G401 (cell line): Measurements from ENCODE around the gene ITIH5. TPM values are rescaled to one million over a fixed set of nuclear protein-coding genes. Genes with fewer than 3 reads are reported as not detected.

Experiments used
- DNase-seq: peaks from one replicate; pipeline ENCODE4 v3.0.0-alpha.2; 2015; ENCODE audit warnings: low spot score
- in situ Hi-C: cut with HindIII; loops from 2 replicates; pipeline ENCODE4 v1.10.0; 2016; ENCODE audit warnings: low sequenced_read_pairs, mixed read lengths
- total RNA-seq: library from RNA; depleted of rRNA; stranded (reverse); fragments of >200 nt; shearing (Covaris generic); gene quantifications from 2 replicates; pipeline ENCODE4 v1.2.3, GENCODE V29; 2014

The ITIH5 gene
- total RNA-seq, 1 experiment from 2014 or later: 3.0 TPM

DNA sequence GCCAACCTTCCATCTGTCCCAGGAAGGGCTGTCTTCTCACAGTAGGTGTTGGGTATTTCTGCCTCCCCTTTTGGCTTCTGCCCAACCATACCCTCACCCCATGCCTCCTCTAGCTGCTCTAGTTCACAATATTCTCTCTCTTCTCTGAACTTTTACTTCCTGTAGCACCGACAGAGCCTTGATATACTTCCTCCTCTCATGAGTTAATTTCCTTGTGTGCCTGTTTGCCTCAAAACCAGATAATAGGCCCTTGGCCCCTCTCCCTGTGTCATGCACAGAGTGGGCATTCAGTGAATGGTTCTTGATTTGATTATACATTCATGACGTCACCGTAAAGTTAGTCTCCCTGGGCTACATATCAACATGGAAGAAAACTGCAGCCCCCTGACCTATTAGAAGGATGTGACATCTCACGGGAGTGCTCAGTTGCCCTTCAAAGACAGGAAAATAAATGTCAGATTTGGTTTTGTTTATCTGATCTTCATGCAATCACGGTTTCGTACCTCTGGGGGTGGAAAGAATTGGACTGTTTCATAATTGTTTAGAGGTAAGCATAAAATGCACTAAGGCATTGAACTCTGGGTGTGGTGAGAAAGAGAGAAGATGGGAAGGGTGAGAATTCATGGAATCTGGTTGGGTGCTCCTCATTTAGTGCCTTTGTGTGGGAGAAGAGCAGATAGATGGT, 127.7 kb downstream of the ITIH5 start:
- in situ Hi-C loops: no loop called here
- no peak for DNase-seq

DNA sequence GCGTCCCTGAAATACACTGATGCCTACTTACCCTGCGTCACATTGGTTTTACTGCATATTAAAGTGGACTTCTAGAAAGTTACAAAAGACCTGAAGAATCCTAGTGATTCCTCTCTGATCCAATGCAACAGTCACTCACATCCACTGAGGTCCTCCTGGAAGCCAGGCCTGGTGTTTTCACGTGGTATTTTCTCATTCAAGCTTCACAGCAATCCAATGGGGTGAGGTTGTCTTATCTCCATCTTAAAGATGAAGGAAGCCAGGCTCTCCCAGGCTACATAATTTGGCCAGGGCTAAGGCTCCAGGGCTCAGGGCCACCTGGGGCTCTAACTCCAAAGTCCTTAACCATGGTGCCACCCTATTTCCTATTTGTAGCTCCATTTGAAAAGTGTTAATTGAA, 129.6 kb downstream of the ITIH5 start:
- DNase-seq: no peak
- in situ Hi-C loops: no loop called here

DNA sequence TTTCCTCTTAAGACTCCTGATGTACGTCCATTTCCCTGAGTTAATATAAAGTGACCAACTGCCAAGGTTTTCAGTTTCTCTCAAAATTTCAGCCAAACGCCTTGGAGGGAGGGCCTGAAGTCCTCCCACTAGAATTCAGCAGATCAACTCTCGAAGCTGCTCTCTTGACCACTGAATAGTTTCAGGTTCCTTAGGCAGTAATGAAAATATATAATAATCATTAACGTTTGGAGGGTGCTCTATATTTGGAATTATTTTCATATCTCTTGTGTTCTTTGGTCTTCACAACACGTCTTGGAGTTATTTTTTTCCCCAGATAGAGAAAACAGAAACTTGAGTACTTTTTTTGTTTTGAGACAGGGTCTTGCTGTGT, 132.3 kb downstream of the ITIH5 start:
- in situ Hi-C loops: no loop called here

DNA sequence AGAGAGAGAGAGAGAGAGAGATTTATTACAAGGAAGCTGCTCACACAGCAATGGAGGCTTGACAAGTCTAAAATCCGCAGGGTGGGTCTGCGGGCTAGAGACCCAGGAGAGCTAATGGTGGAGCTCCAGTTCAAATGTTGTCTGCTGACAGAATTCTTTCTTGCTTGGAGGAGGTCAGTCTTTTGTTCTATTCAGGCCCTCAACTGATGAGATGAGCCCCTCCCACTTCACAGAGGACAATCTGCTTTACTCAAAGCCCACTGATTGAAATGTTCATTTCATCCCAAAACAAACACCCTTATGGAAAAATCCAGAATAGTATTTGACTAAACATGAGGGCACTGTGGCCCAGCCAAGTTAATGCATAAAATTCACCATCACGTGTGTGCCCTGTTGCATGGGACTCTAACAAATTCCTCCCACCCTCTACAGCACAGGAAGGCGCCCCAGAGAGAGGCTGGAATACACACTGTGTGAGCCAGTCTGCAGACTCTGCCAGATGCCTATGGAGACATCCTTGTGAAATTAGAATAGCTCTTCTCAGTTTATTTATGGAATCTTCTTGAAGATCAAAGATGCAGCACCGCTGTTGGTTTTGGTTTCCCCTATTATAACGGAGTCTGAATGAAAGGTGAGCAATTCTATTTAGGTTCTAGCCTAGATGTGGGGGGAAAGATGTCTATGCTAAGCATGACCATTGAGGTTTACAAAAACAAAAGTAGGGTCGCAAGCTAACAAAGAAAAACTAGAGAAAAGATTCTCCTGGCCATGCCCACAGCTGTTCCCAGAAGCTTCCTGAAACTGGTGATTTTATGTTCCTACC, 132.9 kb downstream of the ITIH5 start:
- no peak for DNase-seq
- in situ Hi-C loops: no loop called here

More for the DNA sequence above, 132.3 kb downstream of the ITIH5 start:
- no peak for DNase-seq

DNA sequence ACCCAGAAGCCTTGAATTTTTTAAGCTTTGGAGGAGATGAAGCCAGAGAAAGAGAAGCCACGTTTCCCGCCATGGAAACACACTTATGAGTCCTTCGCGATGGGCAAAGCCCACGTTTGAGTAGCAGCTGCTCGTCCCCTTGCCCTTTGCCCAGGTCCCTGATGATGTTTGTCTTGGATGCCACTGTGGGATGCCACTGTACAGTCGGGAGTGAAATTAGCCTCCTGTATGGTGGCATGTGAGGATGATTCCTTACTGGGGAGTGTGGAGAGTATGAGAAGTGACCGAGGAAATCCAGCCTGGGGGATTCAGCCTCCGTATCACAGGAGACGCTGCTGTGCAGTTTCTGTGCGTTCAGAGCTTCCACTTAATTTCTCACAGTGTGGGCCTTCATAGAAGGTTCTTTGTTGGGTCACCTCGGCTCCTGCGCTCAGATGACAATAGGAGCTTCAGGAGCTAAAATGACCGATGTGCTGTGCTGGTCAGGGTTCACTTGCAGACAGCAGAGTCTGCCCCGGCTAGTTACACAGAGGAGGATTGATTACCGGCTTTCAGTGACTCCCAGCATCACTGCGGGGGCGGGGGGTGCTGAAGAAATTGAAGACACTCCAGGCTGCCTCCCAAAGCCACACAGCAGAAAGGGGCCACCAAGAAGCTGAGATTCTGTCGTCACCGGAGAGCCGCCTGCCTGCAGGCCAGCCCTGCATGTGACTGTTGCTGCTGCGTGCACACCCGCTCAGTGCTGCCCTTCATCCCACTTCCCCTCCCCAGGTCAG, 133.9 kb downstream of the ITIH5 start:
- in situ Hi-C loops: no loop called here
- no peak for DNase-seq

DNA sequence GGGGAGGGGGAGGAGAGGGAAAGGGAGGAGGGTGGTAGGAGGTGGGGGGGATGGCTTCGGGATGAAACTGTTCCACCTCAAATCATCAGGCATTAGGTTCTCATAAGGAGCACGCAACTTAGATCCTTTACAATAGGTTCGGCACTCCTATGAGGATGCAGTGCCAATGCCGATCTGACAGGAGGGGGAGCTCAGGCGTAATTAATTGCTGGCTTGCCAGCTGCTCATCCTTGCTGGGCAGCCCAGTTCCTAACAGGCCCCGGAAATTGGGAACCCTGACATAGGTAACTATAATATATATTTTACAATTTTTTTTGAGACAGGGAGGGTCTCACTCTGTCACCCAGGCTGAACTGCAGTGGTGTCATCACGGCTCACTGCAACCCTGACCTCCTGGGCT, 137.1 kb downstream of the ITIH5 start:
- in situ Hi-C loops: no loop called here
- DNase-seq: peak; percentile 28

DNA sequence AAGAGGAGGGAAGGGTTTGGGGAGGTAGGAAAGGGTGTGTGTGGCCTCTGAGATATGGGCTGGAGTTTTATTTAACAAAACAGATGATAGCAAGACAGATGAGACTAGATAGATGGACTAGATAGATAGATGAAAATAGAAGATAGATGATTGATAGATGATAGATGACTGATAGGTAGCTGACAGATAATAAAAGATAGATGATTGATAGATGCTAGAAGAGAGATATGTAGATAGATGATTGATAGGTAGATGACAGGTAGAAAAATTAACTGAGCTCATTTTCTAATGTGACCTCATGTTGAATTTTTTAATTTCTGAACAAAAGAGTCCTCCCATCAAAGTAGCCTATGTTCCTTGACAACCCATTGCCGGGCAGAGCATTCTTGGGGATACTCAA, 139.3 kb downstream of the ITIH5 start:
- in situ Hi-C loops: no loop called here

DNA sequence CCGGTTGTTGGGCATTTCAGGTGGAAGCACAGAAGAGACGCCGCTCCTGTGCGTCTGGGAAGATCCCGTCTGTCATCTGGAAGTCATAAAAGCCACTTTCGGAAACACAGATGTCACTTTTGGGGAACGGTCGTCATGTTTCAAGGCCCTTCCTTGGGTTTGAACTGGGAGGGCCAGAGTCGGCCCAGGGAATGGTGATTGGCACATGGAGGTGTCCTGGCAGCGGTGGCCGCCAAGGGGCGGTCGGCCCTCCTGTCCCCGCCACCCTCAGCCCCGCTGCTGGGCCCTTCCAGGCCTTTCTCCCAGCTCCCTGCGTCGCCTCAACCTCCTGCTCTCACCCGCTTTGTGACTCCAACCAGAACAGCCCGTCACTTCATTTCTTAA, 140.8 kb downstream of the ITIH5 start:
- in situ Hi-C loops: no loop called here
- DNase-seq: no peak

More for the DNA sequence above, 139.3 kb downstream of the ITIH5 start:
- no peak for DNase-seq

DNA sequence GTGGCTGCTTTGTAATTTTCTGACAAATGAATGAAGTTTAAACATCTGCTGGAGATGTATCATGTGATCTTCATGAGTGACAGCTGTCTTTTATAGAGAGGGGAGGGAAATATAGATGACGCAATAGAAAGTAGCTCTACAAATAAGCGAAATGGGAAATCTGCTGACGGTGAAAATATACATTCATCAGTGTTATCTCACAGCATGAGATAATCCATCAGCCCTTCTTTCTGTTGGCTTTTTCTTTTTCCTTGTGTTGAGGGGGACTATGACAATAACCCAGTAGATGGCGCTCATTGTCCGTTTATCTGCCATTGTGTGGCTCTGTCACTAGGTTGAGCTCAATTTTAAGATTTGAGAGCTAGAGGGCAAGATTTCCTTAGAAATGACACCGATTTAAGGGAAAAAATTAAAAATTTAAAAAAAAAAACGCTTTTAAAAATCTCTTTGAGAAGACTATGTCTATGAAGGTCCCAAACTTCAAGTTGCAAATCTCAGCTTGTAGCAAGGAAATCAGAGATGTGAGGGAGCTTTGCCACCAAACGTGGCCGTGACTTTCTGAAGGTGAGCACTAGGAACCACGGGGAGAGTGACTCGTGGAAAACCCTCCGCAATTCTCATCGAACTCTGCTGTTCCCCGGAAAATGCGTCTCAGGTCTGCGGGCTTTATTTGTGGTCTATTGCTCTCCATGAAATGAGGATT, 141.3 kb downstream of the ITIH5 start:
- in situ Hi-C loops: no loop called here
- DNase-seq: peak; percentile 79

DNA sequence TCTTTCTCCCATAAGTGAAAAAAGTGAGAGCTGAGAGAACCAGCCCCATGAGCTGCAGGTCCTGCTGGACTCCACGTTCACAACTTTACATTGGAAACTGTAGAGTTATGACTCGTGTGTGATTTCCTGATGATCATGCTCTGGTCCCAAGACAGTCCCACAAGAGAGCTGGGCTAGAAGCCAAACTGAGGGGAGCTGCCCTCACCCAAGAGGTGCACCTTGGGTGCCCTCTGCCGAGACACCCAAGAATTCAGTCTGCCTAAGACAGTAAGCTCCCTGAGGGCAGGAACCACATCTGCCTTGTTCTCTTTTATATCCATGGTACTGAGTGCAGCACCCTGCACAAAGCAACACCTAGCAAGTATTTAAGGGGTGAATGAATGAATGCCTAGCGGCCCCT, 143.1 kb downstream of the ITIH5 start:
- in situ Hi-C loops: no loop called here
- no peak for DNase-seq

DNA sequence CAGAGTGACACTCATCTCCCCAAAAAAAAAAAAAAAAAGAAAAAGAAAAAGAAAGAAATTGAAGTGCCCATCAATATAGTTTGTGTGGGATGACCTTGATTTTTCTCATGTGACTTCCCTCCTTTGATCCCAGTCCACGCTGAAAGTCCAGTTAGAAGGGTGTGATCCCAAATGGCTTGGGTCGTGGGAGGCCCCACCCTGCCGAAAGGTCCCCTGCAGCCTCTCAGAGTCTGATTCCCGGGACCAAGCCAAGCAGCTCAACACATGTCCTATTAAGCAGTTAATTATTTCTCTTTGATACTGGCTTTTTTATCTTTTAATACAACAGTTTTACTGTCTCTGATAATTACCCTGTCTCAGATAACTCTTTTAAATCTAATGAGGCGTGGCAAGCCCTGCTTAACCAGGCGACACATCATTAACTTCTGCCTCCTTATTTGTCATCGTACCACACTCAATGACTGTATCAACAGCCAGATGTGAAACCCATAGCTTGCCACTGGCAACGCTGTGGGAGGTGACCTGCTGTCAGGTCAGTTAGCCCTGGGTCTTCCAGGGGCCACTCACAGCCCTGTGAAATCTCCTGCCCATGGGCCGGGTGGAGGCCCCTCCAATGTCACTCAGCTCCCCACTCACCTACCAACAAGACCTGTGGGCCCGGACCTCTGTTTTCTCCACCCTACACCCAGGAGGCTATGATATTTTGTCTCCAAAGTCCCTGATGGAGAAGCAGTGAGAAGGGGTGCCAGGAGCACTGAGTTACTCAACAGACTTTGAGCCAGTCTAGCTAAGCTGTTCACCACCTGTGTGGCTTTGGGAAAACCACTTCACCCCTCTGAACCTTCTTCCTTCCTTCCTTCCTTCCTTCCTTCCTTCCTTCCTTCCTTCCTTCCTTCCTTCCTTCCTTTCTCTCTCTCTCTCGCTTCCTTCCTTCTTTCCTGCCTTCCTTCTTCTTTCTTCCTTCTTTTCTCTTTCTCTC, 146.0 kb downstream of the ITIH5 start:
- DNase-seq: no peak
- in situ Hi-C loops: no loop called here

DNA sequence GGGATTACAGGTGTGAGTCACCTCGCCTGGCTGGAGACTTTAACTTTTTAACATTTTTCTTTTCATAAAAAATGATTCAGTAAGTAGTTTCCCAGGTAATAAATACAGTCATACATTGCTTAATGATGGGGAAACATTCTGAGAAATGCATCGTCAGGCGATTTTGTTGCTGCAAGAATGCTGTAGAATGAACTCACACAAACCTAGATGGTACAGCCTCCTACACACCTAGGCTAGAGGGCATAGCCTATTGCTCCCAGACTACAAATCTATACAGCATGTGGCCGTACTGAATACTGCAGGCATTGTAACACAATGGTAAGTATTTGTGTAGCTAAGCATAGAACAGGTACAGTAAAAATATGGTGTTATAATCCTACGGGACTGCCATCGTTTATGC, 147.4 kb downstream of the ITIH5 start:
- no peak for DNase-seq
- in situ Hi-C loops: no loop called here

DNA sequence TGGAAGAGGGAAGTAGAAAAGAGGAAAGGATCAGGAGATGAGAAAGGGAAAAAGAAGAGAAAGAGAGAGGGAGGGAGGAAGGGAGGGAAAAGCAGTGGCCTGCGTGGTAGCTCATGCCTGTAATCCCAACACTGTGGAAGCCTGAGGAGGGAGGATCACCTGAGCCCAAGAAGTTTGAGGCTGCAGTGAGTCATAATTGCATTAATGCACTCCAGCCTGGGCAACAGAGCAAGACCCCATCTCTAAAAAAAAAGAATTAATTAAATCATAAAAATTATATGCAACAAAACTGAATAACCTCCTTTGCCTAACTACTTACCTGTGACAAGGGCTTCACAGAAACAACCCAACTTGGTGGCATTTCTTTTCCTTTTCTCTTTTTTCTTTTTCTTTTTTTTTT, 148.1 kb downstream of the ITIH5 start:
- no peak for DNase-seq
- in situ Hi-C loops: no loop called here

DNA sequence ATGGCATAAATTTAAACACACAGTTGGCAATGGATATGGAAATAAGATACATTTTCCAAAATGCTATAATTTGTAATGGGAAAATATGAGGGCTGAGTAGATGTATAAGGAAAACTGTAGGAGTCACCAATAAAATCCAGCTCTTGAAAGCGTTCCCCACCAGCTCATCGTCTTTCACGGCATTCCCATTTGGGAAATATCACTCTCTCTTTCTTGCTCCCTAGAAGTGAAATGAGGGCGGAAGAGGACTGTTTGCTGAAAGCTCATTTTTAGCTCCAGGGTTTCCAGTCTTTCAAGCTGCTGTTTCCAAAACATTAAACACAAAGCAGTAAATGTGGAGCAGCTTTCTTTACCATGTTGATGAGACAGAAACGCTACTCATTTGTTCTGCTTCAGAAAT, 151.3 kb downstream of the ITIH5 start:
- no peak for DNase-seq
- in situ Hi-C loops: no loop called here

DNA sequence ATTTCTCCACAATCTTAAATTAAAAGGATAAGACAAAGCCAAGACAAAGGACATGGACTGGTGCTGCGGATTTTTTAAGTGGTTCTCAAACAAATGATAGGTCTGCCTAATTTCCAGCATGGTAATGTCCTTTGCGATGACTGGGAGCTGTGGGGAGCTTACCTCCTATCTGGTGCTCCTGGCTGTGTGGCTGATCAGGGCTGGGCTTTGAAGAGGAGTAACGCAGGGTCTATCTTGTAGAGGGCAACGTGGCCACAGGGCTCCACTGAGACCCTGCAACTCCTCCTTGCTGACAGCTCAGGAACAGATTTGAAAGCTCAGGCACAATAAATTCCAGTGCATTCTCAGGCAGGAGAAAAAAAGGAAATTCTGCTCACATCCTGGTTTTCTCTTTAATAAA, 152.8 kb downstream of the ITIH5 start:
- DNase-seq: no peak
- in situ Hi-C loops: no loop called here

DNA sequence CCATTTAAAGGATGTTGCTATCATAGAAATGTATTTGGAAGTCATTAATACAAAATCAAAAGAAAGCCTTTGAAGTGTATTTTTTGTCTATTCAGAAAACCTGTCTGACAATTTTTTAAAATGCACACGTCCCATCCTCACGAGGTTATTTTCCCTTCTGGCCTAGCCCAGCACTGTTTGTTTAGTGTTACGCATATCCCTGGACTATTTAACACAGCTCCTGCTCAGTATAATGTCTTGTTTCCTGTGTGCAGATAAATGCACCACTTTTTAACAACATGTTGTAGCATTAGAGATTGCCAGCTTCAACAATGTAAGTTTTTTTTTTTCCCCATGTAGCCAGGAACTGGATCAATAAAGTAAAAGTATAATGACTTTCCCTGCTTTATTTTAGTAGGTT, 153.3 kb downstream of the ITIH5 start:
- in situ Hi-C loops: no loop called here
- no peak for DNase-seq

DNA sequence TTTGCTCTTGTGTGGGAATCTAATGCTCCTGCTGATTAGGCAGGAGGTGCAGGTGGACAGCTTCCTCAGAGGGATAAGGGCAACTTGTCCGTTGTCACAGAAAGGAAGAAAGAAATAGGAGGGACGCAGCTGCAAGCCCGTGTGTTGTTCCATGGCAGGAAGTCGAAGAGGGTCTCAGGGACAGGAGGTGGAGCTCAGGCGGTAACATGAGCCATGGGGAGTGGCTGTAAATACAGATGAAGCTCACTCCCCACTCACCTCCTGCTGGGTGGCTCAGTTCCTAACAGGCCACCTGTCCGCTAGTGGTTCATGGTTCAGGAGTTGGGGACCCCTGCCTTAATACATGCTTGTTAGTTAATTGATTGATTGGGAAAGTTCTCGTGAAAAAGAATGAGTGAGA, 154.3 kb downstream of the ITIH5 start:
- in situ Hi-C loops: no loop called here
- DNase-seq: no peak

DNA sequence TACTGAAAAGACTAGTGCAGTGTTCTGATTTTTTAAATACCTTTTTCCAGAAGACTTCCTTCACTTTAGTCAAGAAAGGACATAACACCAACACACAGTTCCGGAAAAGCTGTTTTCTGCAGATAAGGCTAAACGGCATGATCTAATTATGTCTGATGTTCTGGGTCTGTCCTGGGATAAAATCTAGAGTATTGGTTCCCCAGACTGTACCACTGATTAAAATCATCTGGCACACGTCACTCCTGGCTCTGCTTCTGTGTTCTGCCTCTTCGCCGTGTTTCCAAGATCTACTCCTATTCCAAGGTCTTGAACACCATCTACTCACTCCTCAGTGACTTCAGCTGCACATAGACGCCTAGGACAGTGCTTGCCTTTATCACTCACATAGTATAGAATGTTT, 155.2 kb downstream of the ITIH5 start:
- no peak for DNase-seq
- in situ Hi-C loops: no loop called here
